Caki2 (cell line): ENCODE results near the gene PPP4R3C. TPM values are rescaled to one million over a fixed set of nuclear protein-coding genes. Genes with fewer than 3 reads are reported as not detected.
"Not testable (repeated sequence)": the region's sequence is repeated elsewhere in the genome, so short reads cannot be mapped to it uniquely, and the experiment has no call there.

Source experiments
- DNase-seq: peaks from one replicate; pipeline ENCODE4 v3.0.0-alpha.2; 2015; ENCODE audit warnings: low read depth
- in situ Hi-C: cut with HindIII; loops from 2 replicates; pipeline ENCODE4 v1.10.0; 2016; ENCODE audit warnings: low sequenced_read_pairs, low pct_unique_long_range_greater_than_20kb, mixed read lengths
- total RNA-seq: library from RNA; depleted of rRNA; stranded (reverse); fragments of >200 nt; shearing (Covaris generic); gene quantifications from 2 replicates; pipeline ENCODE4 v1.2.3, GENCODE V29; 2014; ENCODE audit warnings: low replicate concordance; rRNA removed

Gene PPP4R3C
- not detected in 2 replicates for total RNA-seq

- in situ Hi-C loops, result no loop called here
- DNase-seq, result no peak
These were observed at the start of gene PPP4R3C for GRCh38 chrX:27463187-27463586. PPP4R3C (minus strand) TSS chrX:27463341; CDS start chrX:27463296, 45 bp downstream.

GRCh38 chrX:27491397-27491796 is 28.3 kb upstream of the PPP4R3C start:
- in situ Hi-C loops, result no loop called here
- no peak for DNase-seq

DNA sequence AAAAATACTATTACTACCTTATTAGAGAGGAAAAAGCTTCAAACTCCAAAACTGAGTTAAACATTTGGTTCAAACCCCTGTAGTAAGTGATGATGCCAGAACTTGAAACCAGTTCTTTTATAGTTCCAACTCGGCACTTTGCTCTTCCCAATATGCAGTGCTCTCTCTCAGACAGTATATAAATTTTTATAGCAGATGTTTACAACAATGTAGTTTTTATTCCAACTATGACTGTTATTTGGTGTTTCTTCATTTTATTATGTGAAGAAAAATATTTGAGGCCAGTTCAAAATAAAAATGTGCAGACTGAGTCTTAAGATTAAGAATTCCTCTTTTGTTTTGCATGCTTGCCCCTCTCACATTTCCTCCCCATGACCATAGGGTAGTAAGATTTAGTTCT is 2.9 kb upstream of the PPP4R3C start:
- DNase-seq, result no peak
- in situ Hi-C loops, result no loop called here

DNA sequence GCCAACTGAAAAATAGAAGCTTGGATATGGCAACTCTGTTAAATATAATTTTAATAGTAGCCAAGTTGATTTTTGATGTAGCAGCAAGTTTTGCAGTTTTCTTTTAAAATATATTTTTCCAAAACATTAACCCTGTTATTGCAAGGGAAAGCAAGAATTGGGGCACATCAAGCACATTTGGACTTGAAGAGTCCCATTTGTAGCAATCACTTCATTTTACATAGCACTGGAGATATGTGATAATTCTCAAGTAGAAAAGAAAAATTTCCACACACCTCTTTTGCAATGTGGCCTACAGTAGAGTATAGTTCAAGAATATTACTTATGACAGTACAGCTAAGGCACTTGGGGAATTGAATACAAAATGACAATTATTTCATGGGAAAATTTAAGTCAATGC is 1.9 kb upstream of the PPP4R3C start:
- no peak for DNase-seq
- in situ Hi-C loops, result no loop called here

DNA sequence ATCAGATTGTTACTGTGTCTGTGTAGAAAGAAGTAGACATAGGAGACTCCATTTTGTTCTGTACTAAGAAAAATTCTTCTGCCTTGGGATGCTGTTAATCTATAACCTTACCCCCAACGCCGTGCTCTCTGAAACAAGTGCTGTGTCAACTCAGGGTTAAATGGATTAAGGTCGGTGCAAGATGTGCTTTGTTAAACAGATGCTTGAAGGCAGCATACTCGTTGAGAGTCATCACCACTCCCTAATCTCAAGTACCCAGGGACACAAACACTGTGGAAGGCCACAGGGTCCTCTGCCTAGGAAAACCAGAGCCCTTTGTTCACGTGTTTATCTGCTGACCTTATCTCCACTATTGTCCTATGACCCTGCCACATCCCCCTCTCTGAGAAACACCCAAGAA is 4.0 kb downstream of the PPP4R3C start:
- in situ Hi-C loops, DNase-seq: not testable (repeated sequence)

- in situ Hi-C loops, DNase-seq: not testable (repeated sequence)
These were observed 4.6 kb downstream of the PPP4R3C start for GRCh38 chrX:27458544-27458943.

- DNase-seq, result no peak
- in situ Hi-C loops, result no loop called here
These were observed 11.8 kb downstream of the PPP4R3C start for GRCh38 chrX:27451324-27451723.

GRCh38 chrX:27446423-27446822 is 16.7 kb downstream of the PPP4R3C start:
- in situ Hi-C loops, result no loop called here
- DNase-seq, result no peak

- peak; percentile 38 for DNase-seq
- in situ Hi-C loops, result no loop called here
These were observed 17.7 kb downstream of the PPP4R3C start for GRCh38 chrX:27445438-27445837.

DNA sequence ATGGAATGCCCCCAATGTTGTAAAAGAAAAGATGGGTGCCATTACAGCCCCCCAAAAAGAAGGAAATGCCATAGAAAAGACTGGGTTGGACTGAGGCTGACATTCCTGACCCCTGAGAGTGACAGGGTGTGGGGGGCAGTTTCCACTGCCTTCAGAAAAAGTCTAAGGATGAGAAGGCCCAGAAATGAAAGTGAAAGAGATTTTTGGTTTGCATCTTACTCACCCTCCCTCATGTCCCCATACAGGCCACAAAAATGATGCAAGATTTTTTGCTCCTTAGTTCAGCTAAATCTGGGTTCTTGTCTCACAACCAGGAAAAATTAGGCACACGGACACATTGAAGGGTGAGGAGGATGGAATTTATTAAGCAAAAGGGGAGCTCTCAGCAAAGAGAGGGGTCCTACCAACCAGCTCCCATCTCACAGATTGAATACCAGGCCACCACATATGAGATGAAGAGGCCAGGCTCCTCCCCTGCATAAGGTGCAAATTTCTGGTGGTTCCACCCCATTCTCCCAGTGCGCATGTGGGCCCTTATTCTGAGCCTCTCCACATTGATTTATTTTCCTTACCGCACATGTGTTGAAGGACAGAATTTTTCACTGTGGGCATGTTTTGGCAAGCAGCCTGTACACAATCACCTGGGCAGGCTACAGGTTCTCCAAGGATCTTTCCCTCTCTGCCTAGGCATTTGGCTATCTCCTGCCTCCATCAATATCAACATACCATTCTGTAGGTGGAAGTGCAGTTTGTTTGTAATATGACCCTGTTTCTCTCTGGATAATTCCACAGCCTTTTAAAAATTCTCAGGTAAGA is 18.8 kb downstream of the PPP4R3C start:
- DNase-seq, result no peak
- in situ Hi-C loops, result no loop called here

- in situ Hi-C loops, DNase-seq: not testable (repeated sequence)
These were observed 20.7 kb downstream of the PPP4R3C start for GRCh38 chrX:27442392-27442791.

DNA sequence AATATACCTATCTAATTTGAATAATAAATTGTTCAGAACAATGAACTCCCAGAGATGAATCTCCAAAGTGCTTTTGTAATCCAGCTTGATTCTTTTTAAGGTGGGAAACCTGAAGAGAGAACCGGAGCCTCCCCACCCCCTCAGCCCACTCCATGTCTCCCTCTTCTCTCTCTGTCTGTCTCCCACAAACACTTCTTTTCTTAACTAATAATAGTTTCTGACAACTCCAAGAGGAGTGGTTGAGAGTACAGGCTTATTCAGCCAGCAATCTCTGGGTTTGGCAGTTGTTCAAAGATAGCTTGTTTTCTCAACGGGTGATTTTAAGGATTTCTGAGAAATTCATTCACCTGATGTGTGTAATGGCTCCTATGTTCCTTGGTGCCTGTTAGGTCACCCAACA is 23.4 kb downstream of the PPP4R3C start:
- DNase-seq, result no peak
- in situ Hi-C loops, result no loop called here

DNA sequence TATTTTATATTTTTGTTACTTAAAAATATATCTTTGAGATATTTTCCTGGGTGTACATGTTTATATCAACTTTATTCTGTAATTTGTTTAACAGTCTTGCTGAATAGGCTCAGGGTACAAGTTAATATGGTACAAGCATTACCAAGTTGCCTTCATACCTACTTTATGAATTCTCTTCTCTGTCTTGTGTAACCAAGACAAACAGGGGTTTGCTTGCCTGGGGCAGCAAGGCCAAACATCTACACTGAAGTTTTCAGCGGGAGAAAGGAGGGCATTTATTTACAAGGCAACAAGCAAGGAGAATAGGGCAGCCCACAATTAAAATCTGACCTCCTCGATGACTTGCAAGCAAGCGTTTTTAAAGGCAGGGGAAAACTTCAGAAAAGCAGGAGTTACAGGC is 24.2 kb downstream of the PPP4R3C start:
- DNase-seq, result no peak
- in situ Hi-C loops, result no loop called here

GRCh38 chrX:27435031-27435430 is 28.1 kb downstream of the PPP4R3C start:
- in situ Hi-C loops, result no loop called here
- DNase-seq, result no peak

Other genes with a start within 250 kb of the PPP4R3C start
- gene DCAF8L2, start 127.0 kb upstream of the PPP4R3C start, total RNA-seq, result not detected in 2 replicates